Uterus (tissue), 4 donors: ENCODE measurements around the gene SSX4B. TPM values are rescaled to one million over a fixed set of nuclear protein-coding genes. Genes with fewer than 3 reads are reported as not detected.
"Not testable (repeated sequence)": the region's sequence is repeated elsewhere in the genome, so short reads cannot be mapped to it uniquely, and the experiment has no call there.

ENCODE experiments used
- DNase-seq, 2 donors: peaks; one replicate each; pipeline ENCODE4 v3.0.0-alpha.2; 2019 to 2020
- H3K27ac ChIP-seq, 2 donors: fragments of 200-600 bp; sonication (generic); 1 replicate in 1 of 2; 2 replicates in 1 of 2; pipeline ENCODE4 v1.5.1; 2016 to 2018
- H3K27me3 ChIP-seq, 2 donors: fragments of 200-600 bp; sonication (generic); one replicate each; pipeline ENCODE4 v1.5.1; 2018 to 2019; ENCODE audit warnings: control low read depth in 1 of 2
- H3K36me3 ChIP-seq, 2 donors: fragments of 200-600 bp; sonication (generic); one replicate each; pipeline ENCODE4 v1.5.1; 2019; ENCODE audit warnings: control low read depth in 1 of 2
- H3K4me1 ChIP-seq, 2 donors: fragments of 200-600 bp; sonication (generic); one replicate each; pipeline ENCODE4 v1.5.1; 2018 to 2019; ENCODE audit warnings: control low read depth in 1 of 2
- H3K4me3 ChIP-seq, 2 donors: fragments of 200-600 bp; sonication (generic); 1 replicate in 1 of 2; 2 replicates in 1 of 2; pipeline ENCODE4 v1.5.1; 2018 to 2019; ENCODE audit warnings: mild to moderate bottlenecking in 1 of 2
- H3K9me3 ChIP-seq, 2 donors: fragments of 200-600 bp; sonication (generic); one replicate each; pipeline ENCODE4 v1.5.1; 2019; ENCODE audit warnings: control low read depth in 1 of 2
- POLR2A ChIP-seq, 2 donors: fragments of 450-650 bp; IDR thresholded peaks; one replicate each; pipeline ENCODE4 v1.6.1; 2016; ENCODE audit warnings: antibody characterized with exemption in 2 of 2, mild to moderate bottlenecking in 1 of 2, moderate library complexity in 1 of 2
- intact Hi-C: fragments of 100-400 bp; cut with DNase I; formaldehyde crosslinking; loops from one replicate; pipeline ENCODE4 v1.15.1; 2023; ENCODE audit warnings: low total_unique reads
- total RNA-seq, 4 donors: library from RNA; depleted of rRNA in 3 of 4; stranded (reverse); fragments of >200 nt in 3 of 4; gene quantifications; one replicate each; pipeline versions ENCODE4 v1.1.0 to v1.2.4, GENCODE V29; 2014 to 2023
- TF ChIP-seq, protein P1 (sequence below), 4 experiments: fragments of 200-600 bp in 2 of 4; fragments of 450-650 bp in 2 of 4; sonication (generic) in 2 of 4; IDR thresholded peaks; one replicate each; pipeline ENCODE4 v1.5.1; 2016 to 2019; ENCODE audit warnings: antibody characterized with exemption in 4 of 4, mild to moderate bottlenecking in 2 of 4, moderate library complexity in 1 of 4
- donor health status: DM: yes; HTN: yes; CAD: no.

Gene SSX4B
- total RNA-seq, 4 donors from 2014 or later = not detected

- Histone ChIP-seq H3K27me3 (no peaks in the 10 kb centered on the region), H3K4me3 (no peak overlapping the region), H3K27ac (no peak overlapping the region), H3K4me1 (no peaks in the 10 kb centered on the region), H3K9me3 (no peaks in the 10 kb centered on the region), H3K36me3 (no peaks in the 10 kb centered on the region)
- no peak for TF ChIP-seq POLR2A (IDR thresholded peaks at IDR 0.05)
- TF ChIP-seq, protein P1, sequence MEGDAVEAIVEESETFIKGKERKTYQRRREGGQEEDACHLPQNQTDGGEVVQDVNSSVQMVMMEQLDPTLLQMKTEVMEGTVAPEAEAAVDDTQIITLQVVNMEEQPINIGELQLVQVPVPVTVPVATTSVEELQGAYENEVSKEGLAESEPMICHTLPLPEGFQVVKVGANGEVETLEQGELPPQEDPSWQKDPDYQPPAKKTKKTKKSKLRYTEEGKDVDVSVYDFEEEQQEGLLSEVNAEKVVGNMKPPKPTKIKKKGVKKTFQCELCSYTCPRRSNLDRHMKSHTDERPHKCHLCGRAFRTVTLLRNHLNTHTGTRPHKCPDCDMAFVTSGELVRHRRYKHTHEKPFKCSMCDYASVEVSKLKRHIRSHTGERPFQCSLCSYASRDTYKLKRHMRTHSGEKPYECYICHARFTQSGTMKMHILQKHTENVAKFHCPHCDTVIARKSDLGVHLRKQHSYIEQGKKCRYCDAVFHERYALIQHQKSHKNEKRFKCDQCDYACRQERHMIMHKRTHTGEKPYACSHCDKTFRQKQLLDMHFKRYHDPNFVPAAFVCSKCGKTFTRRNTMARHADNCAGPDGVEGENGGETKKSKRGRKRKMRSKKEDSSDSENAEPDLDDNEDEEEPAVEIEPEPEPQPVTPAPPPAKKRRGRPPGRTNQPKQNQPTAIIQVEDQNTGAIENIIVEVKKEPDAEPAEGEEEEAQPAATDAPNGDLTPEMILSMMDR (IDR thresholded peaks at IDR 0.05) = no peak
- no peak for DNase-seq
- intact Hi-C loops = no loop called here
Observed at GRCh38 chrX:48456628-48457331, 45.0 kb upstream of the SSX4B start.

- intact Hi-C loops = no loop called here
- Histone ChIP-seq H3K36me3 (no peaks in the 10 kb centered on the region), H3K27me3 (no peaks in the 10 kb centered on the region), H3K27ac (no peak overlapping the region), H3K9me3 (no peaks in the 10 kb centered on the region), H3K4me1 (no peaks in the 10 kb centered on the region), H3K4me3 (no peak overlapping the region)
- DNase-seq = no peak
- TF ChIP-seq, protein P1 (IDR thresholded peaks at IDR 0.05) = no peak
- no peak for TF ChIP-seq POLR2A (IDR thresholded peaks at IDR 0.05)
Observed at GRCh38 chrX:48451708-48452107, 39.9 kb upstream of the SSX4B start.

DNA sequence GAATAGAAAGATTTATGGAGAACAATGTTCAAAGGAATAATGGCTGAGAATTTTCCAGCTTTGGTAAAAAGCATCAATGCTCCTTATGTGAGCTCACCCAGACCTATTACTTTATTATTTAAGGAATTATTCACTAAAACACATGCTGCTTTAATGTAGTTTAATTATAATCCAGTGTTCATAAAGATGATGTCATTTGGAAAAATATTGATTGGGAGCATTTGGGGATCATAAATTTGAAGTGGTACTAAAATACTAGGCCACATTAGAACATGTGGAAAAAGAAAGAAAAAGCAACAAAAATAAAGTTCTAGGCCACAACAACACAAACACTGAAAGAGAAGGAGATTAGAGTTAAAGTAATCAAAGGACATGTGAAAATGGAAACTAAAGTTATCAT, 38.3 kb upstream of the SSX4B start:
- Histone ChIP-seq H3K27ac (no peak overlapping the region), H3K36me3 (no peaks in the 10 kb centered on the region), H3K27me3 (no peaks in the 10 kb centered on the region), H3K9me3 (no peaks in the 10 kb centered on the region), H3K4me3 (no peak overlapping the region), H3K4me1 (no peaks in the 10 kb centered on the region)
- intact Hi-C loops = no loop called here
- no peak for DNase-seq
- TF ChIP-seq, protein P1 (IDR thresholded peaks at IDR 0.05) = no peak

GRCh38 chrX:48447201-48447600, 35.4 kb upstream of the SSX4B start:
- H3K4me3 ChIP-seq, DNase-seq, H3K27me3 ChIP-seq, H3K36me3 ChIP-seq, H3K9me3 ChIP-seq, H3K27ac ChIP-seq, H3K4me1 ChIP-seq, intact Hi-C loops: not testable (repeated sequence)

DNA sequence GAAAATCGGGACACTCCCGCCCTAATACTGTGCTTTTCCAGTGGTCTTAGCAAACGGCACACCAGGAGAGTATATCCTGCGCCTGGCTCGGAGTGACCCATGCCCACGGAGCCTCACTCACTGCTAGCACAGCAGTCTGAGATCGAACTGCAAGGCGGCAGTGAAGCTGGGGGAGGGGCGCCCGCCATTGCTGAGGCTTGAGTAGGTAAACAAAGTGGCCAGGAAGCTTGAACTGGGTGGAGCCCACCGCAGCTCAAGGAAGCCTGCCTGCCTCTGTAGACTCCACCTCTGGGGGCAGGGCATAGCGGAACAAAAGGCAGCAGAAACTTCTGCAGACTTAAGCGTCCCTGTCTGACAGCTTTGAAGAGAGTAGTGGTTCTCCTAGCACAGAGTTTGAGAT, 22.0 kb upstream of the SSX4B start:
- H3K4me1 ChIP-seq, H3K4me3 ChIP-seq, H3K36me3 ChIP-seq, H3K9me3 ChIP-seq, intact Hi-C loops, DNase-seq, H3K27me3 ChIP-seq, H3K27ac ChIP-seq: not testable (repeated sequence)

DNA sequence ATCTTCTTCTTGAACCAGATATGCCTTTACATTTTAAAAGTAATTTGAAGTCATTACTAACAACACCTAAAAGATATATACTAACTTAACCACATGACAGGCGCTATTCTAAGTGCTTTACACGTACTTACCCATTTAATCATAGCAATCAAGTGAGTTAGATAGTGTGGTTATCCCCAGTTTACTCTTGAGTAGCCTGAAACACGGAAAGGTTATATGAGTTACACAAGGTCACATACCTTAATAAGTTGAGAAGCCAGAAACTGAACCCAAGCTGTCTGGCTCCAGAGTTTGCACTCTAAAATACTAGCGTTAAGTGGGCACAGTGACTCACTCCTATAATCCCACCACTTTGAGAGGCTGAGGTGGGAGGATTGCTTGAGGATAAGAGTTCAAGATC, 18.4 kb upstream of the SSX4B start:
- intact Hi-C loops, H3K36me3 ChIP-seq: not testable (repeated sequence)

GRCh38 chrX:48429606-48430005, 17.8 kb upstream of the SSX4B start:
- H3K4me3 ChIP-seq, DNase-seq, H3K9me3 ChIP-seq, H3K27me3 ChIP-seq, H3K27ac ChIP-seq, H3K4me1 ChIP-seq, intact Hi-C loops, H3K36me3 ChIP-seq: not testable (repeated sequence)

More for the DNA sequence above, 18.4 kb upstream of the SSX4B start:
- H3K4me1 ChIP-seq, DNase-seq, H3K9me3 ChIP-seq, H3K4me3 ChIP-seq, H3K27me3 ChIP-seq, H3K27ac ChIP-seq: not testable (repeated sequence)

- H3K27ac ChIP-seq, H3K36me3 ChIP-seq, H3K27me3 ChIP-seq, H3K9me3 ChIP-seq, DNase-seq, H3K4me3 ChIP-seq, H3K4me1 ChIP-seq, intact Hi-C loops: not testable (repeated sequence)
Observed at GRCh38 chrX:48427027-48427716, 15.4 kb upstream of the SSX4B start.

GRCh38 chrX:48397825-48398224, 13.9 kb downstream of the SSX4B start:
- H3K9me3 ChIP-seq, H3K4me1 ChIP-seq, H3K27ac ChIP-seq, H3K27me3 ChIP-seq, H3K4me3 ChIP-seq, DNase-seq, H3K36me3 ChIP-seq, intact Hi-C loops: not testable (repeated sequence)

GRCh38 chrX:48396931-48397330, 14.8 kb downstream of the SSX4B start:
- DNase-seq, H3K27ac ChIP-seq, H3K9me3 ChIP-seq, H3K4me1 ChIP-seq, H3K4me3 ChIP-seq, intact Hi-C loops, H3K27me3 ChIP-seq, H3K36me3 ChIP-seq: not testable (repeated sequence)
